Stimulated activated CD4-positive, alpha-beta T cell treated with anti-CD3 and anti-CD28 coated beads, Interleukin-1b, Interleukin-23, amount 100 ng/mL, for 4 hours (primary cell): ENCODE results near the gene EFHC1.

Source experiments
- DNase-seq, 2 donors: peaks; one replicate each; pipeline ENCODE4 v3.0.0-alpha.2; 2020; ENCODE audit warnings: low read depth in 2 of 2

The EFHC1 gene

DNA sequence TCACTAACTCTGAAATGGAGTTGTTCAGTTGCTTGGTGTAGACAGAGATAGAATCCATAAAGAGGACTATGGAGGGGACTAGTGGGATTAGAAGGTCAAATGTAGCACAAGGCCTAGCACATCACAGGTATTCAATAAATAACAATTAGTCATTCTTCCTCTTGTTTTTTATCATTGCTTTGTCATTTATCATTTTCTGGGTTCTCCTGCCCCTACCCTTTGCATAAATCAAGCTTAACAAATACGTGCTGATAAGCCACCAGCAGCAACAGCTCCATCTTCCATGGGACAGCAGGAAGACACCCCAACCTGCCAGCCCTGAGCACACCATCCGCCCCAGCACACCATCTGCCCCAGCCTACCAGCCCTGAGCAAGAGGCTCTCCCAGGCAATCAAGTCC, 133.6 kb downstream of the EFHC1 start:
- no peak for DNase-seq

DNA sequence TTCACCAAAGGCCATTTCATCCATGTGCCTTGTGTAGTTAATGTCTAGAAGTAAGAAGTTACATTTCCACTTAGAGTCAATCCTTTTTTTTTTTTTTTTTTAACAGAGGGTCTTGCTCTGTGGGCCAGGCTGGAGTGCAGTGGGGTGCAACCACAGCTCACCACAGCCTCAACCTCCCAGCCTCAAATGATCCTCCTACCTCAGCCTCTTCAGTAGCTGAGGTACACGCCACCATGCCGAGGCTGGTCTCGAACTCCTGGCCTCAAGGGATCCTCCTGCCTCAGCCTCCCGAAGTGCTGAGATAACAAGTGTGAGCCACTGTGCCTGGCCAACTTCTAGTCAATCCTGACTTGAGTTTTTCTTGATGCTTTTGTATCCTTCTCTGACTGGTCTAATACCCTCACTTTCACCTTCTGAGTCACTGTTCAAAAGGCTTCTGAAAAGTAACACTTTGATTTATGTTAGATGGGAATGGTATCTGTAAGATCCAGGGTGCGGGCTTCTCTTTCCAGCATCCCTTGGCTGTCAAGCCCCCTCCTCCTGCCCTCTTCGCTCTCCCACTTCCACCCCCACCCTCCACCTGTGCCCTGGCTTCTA, 134.6 kb downstream of the EFHC1 start:
- no peak for DNase-seq

DNA sequence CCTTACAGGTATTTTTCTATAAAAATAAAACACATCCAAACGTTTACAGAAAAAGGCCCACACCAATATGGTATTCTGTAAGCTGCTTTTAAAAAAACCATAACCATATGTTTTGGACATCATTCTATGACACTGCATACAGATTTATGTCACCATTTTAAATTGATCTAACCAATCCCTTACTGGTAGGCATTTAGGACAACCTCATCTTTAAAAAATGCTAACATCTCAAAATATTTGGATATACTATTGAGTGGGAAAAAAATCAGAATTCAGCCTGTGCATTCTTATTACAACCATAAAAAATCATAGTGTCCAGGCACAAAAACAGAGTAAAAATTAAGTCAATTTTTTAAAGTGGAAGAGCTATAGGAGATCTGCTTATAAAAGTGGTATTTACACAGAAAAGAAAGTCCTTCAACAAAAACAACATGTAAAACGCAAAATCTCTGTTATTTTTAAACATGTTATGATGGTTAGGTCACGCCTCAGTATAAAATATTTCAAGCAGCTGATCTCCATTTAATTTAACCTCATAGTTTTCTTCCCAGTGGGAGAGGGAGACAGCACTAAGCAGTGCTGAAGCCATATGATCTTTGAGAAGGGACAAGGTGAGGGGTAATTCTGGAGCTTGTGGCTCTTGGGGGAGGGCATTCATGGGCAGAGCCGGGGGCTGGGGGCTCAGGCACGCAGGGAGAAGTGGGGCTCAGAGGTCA, 135.5 kb downstream of the EFHC1 start:
- DNase-seq: no peak

DNA sequence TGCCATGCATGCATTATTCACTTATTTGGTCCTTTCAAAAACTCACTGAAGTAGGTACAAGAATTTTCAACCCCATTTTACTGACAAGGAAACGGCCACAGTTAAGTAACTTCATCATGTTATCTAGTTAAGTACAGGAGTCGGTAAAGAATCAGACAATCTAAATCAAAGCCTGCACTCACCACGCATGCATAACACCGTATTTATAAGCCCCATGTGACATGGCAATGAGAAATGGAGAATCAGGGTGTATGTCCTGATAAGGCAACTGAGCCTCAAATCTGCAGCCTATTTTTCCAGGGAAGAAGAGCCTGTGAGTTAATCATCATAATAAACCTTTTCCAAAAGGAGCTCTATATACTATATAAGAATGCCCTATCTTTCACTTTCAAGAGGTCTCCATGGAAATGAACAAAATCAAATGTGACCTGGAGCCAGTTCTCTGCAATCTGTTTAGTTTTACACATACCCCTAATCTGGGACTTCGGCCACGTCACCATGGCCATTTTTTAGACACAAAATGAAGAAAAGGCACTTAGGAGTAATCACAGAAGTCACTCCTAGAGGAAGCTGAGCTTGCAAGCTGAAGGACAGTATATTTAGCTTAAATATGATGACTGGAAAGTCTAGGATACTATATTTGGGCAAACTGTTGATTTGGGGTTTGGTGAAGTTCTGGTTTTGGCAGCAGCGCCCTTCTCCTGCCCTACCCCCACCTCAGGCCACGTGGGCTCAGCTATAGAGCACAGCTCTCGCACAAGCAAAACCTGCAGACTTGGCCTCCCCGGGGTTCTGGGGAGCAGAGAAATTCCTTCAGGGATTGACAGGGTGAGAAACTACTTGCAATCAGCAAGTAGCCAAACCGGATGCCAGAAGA, 137.5 kb downstream of the EFHC1 start:
- no peak for DNase-seq

DNA sequence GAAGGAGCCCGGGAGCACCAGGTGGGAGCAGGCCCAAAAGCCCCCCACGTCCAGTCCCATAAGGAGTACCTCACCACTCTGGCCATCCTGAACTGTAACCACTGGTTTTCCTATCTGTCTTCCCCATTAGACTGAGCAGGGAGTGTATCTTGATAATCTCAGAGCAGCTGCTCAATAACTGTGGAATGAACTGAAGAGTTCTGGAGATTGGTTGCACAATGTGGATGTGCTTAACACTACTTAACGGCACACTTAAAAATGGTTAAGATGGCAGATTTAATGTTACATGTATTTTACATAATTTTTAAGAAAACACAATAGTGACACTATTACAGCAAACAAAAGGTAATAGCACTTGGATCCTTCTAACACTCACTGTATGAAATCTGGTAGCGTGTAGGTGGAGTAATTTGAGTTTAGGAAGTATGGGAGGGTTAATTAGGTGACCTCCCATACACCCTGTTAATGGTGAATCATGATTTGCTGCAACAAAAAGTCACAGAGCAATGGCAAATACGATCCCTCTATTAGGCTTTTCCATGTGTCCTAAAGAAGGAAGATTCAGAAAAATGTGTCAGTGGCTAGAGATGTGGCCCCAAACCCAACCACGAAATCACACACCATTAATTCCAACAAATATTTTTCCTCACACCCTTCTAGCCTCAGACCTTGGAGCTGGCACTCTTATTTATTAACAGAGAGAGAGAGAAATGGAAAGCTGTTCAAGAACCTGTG, 138.3 kb downstream of the EFHC1 start:
- DNase-seq: no peak

GRCh38 chr6:52560462-52560861, 140.3 kb downstream of the EFHC1 start:
- DNase-seq: no peak

DNA sequence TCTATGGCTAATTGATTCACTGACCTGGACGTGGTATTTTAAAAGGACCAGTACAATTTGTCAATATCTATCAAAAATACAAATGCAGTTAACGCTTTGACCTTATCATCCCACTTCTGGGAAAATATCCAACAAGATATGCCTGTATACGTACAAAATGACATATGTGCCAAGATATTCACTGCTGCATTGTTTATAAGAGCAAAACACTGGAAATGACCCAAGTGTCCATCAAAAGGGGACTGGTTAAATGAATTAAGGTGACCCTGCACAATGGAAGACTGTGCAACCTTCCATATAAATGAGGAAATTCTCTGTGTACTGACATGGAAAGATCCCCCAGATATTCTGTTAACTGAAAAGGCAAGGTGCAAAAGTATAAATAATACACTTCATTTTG, 142.8 kb downstream of the EFHC1 start:
- DNase-seq: no peak

DNA sequence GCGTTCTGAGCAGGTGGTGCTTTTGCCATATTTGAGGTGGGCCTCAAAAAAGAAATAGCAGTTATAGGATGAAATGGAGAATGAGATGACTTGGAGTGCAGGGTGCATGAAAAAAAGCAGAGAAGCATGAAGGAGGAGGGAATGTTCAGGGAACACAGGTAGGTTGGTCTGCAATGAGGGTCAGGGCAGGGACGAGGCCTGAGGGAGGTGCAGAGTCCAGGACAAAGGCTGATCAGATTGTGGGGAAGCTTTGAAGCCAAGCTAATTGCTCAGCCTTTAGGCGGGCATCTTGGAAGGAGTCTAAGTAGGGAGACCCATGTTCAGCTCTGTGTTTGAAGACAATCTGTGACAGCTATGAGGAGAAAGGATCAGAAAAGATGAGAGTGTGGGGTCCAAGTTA, 144.7 kb downstream of the EFHC1 start:
- DNase-seq: no peak

- DNase-seq: no peak
Observed at GRCh38 chr6:52566201-52566600, 146.1 kb downstream of the EFHC1 start.

DNA sequence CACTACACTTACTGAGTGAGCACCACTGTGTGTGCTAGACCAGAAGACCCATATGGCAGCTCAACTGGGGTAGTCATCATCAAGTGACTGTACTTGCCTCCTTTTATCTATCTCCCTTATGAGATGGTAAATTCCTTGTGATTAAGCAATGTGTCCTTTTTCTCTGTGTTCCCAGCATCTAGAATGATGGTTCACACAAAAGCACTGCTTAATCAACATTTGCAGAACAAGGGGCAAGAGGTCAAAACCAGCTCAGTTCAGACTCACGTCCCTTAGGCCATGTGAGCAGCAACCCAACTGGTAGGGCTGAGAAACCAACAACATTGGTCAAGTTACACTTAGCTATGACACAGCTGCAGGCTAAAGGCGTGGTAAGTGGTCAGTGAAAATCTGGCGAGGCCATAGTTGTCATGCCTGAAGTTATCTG, 146.7 kb downstream of the EFHC1 start:
- no peak for DNase-seq

- no peak for DNase-seq
Observed at GRCh38 chr6:52568320-52568719, 148.2 kb downstream of the EFHC1 start.

DNA sequence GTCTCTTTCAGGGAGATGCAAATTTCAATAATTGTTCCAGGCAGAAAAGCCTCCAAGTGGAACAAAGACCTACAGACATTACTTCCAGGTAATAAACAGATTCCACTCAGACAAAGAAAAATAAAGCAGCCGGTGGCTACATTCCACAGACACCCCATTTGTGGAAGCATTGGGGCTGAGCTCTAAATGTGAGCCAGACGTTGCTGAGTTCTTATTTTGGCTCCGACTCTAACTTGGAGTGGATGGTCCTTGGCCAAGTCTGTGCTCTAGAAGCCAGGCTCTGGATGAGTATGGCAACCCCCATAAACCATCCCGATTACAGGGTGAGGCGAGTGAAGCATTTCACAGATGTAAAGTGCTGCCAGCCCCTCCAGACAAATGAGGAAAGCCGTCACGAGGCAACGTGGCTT, 150.2 kb downstream of the EFHC1 start:
- no peak for DNase-seq

GRCh38 chr6:52571099-52571755, 151.1 kb downstream of the EFHC1 start:
- DNase-seq: no peak

- no peak for DNase-seq
Observed at GRCh38 chr6:52572536-52572935, 152.4 kb downstream of the EFHC1 start.

- no peak for DNase-seq
Observed at GRCh38 chr6:52573295-52573694, 153.2 kb downstream of the EFHC1 start.
